ENCODE data around the gene IL10RB.

DNA sequence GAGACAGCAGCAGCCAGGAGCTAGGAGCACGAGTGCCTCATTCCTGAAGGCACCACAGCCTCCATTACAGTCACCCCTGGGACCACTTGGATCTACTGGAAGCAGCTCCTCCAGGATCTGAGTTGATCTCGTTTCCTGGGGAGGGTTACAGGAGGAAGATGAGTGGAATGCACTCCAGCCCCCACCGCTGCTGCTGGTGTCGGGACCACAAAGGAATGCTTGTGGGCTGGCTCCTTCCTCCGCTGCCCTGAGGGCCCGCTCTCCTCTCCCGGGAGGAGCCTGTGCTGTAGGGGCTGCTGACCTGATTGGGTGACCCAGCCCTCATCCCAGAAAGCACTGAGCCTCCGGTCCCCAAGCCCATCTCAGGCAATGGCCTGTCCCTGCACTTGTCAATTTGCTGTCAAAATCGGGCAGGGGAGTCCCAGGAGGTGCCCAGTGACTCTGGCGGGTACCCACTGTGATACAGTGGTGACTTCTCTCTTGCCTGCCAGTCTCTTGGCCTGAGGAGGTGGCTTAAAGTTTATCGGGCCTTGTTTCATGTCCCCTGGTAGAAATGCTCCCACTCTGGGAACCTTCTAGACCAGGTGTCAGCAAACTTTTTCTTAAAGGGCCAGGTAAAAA, 23.1 kb downstream of the IL10RB start:
- no peak for TF ChIP-seq EGR1 (IDR thresholded peaks at IDR 0.05; ENCODE audit: borderline replicate concordance, low read depth, low read length)
- no peak for TF ChIP-seq CTCF (IDR thresholded peaks at IDR 0.05; ENCODE audit: control extremely low read depth in 1 of 3, insufficient read depth in 1 of 3, low read depth in 1 of 3, low read length in 3 of 3)
- no peak for TF ChIP-seq POLR2A (IDR thresholded peaks at IDR 0.05; ENCODE audit: control extremely low read depth in 1 of 2, low read depth in 2 of 2, low read length in 2 of 2)
- no peak for TF ChIP-seq RAD21 (IDR thresholded peaks at IDR 0.05 in 1 of 2, conservative IDR thresholded peaks at IDR 0.05 in 1 of 2; ENCODE audit: low read depth in 2 of 2, low read length in 2 of 2)
- no peak for TF ChIP-seq POLR2AphosphoS5 (IDR thresholded peaks at IDR 0.05; ENCODE audit: low read depth, low read length)
- TF ChIP-seq SIN3A (conservative IDR thresholded peaks at IDR 0.05 in 1 of 2, IDR thresholded peaks at IDR 0.05 in 1 of 2; ENCODE audit: low read depth in 1 of 2, low read length in 2 of 2), result no peak
- TF ChIP-seq EZH2 (IDR thresholded peaks at IDR 0.05; ENCODE audit: low read depth, low read length, severe bottlenecking), result no peak
- TF ChIP-seq SP4 (IDR thresholded peaks at IDR 0.05; ENCODE audit: low read length), result no peak

Measured in H1 (cell line).